ENCODE measurements around the gene THYN1. TPM values are rescaled to one million over a fixed set of nuclear protein-coding genes. Genes with fewer than 3 reads are reported as not detected.

THYN1 gene
- total RNA-seq, 1 experiment from 2014 or later: 97.0 TPM

DNA sequence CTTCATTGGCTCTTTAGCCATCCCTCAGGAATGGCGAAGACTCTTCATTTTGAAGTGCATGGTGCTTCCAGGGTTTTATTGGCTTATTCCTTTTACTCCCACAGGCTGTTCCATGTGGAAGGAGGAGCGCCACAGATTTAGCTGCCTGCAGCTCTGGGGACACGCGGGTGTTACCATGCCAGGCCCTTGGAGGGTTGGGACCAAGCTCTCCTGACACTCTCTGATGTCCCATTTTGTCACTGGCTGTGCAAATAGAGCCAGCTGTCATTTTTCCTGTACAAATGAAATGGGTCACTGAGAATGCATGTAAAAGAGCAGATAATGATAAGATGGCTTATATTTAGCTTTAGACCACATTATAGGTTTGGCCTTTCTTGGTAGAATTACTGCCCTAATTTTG, 9.2 kb downstream of the THYN1 start:
- no peaks in the 10 kb centered on the region for H3K4me1 ChIP-seq (ENCODE audit: insufficient read depth, low read length)
- no peaks in the 10 kb centered on the region for H3K9me3 Mint-ChIP-seq
- peaks cover 2 to 8% of the 10 kb centered on the region in 2 experiments; a peak in 3 of 4 replicates for H3K4me1 Mint-ChIP-seq

More for the DNA sequence above, 9.2 kb downstream of the THYN1 start:
- no peak overlapping the region for H2BK15ac ChIP-seq (ENCODE audit: low read depth, low read length)
- H2BK5ac ChIP-seq (ENCODE audit: insufficient read length, low read length): no peak overlapping the region
- no peak overlapping the region for H3K27ac ChIP-seq (ENCODE audit: insufficient read length, low read depth, low read length)
- WGBS (ENCODE audit: extremely low coverage, insufficient read length, low lambda C conversion rate): no CpG with 5 or more reads among the region's 4 CpGs
- no peak overlapping the region for H2BK12ac ChIP-seq (ENCODE audit: insufficient read length, low read depth, low read length)
- H3K27me3 ChIP-seq (ENCODE audit: insufficient read depth, low read length): no peaks in the 10 kb centered on the region
- no peak overlapping the region for H4K5ac ChIP-seq (ENCODE audit: insufficient read length, low read depth, low read length)
- no peak overlapping the region for H3K4ac ChIP-seq (ENCODE audit: low read depth, low read length)
- TF ChIP-seq CTCF (conservative IDR thresholded peaks at IDR 0.05): no peak
- Mint-ChIP-seq H3K27me3 (ENCODE audit: low read depth) (no peaks in the 10 kb centered on the region), H3K27ac (no peak overlapping the region), H3K36me3 (ENCODE audit: insufficient read depth in 1 of 3, low read depth in 3 of 3) (peaks cover 23 to 62% (median 27%) of the 10 kb centered on the region in 3 experiments), H3K4me3 (no peak overlapping the region)
- no peak overlapping the region for H3K9ac ChIP-seq (ENCODE audit: extremely low read depth, insufficient read length, low read length)
- no peaks in the 10 kb centered on the region for H3K23me2 ChIP-seq (ENCODE audit: insufficient read length, low read depth, low read length, poor library complexity, severe bottlenecking)
- no peak overlapping the region for H4K8ac ChIP-seq (replicated peaks; ENCODE audit: insufficient read length, low read depth, low read length)
- no peak overlapping the region for H3K18ac ChIP-seq (ENCODE audit: insufficient read length, low read depth, low read length)
- H3K14ac ChIP-seq (ENCODE audit: insufficient read depth, low read length): no peak overlapping the region
- no peak overlapping the region for H2BK20ac ChIP-seq (ENCODE audit: low read depth, low read length, poor library complexity, severe bottlenecking)
- no peak for DNase-seq
- no peak overlapping the region for H2AK5ac ChIP-seq (ENCODE audit: insufficient read length, low read length)
- no peak overlapping the region for H2AFZ ChIP-seq (ENCODE audit: low read length)
- no peak overlapping the region for H2BK120ac ChIP-seq (ENCODE audit: low read depth, low read length, poor library complexity, severe bottlenecking)
- no peaks in the 10 kb centered on the region for H3K9me3 ChIP-seq (ENCODE audit: control insufficient read depth, low read depth, low read length)
- no peak overlapping the region for H3K23ac ChIP-seq (ENCODE audit: insufficient read length, low read depth, low read length)
- no peak overlapping the region for H4K91ac ChIP-seq (ENCODE audit: insufficient read length, low read depth, low read length)
- no peak overlapping the region for H3T11ph ChIP-seq (ENCODE audit: low read length)
- no peak overlapping the region for H3K56ac ChIP-seq (ENCODE audit: insufficient read length, low read depth, low read length)
- H4K20me1 ChIP-seq (ENCODE audit: control insufficient read depth, insufficient read depth, insufficient read length): no peaks in the 10 kb centered on the region
- no peaks in the 10 kb centered on the region for H3K79me2 ChIP-seq (ENCODE audit: insufficient read depth, low read length)
- no peak overlapping the region for H3K4me2 ChIP-seq (ENCODE audit: insufficient read depth, insufficient read length, low read length)
- H3K79me1 ChIP-seq (ENCODE audit: insufficient read depth, low read depth, low read length, poor library complexity, severe bottlenecking): no peaks in the 10 kb centered on the region

Data from H9 (cell line).